ENCODE results near the gene TMEM121.
"Not testable (repeated sequence)": the region's sequence is repeated elsewhere in the genome, so short reads cannot be mapped to it uniquely, and the experiment has no call there.

The TMEM121 gene

DNA sequence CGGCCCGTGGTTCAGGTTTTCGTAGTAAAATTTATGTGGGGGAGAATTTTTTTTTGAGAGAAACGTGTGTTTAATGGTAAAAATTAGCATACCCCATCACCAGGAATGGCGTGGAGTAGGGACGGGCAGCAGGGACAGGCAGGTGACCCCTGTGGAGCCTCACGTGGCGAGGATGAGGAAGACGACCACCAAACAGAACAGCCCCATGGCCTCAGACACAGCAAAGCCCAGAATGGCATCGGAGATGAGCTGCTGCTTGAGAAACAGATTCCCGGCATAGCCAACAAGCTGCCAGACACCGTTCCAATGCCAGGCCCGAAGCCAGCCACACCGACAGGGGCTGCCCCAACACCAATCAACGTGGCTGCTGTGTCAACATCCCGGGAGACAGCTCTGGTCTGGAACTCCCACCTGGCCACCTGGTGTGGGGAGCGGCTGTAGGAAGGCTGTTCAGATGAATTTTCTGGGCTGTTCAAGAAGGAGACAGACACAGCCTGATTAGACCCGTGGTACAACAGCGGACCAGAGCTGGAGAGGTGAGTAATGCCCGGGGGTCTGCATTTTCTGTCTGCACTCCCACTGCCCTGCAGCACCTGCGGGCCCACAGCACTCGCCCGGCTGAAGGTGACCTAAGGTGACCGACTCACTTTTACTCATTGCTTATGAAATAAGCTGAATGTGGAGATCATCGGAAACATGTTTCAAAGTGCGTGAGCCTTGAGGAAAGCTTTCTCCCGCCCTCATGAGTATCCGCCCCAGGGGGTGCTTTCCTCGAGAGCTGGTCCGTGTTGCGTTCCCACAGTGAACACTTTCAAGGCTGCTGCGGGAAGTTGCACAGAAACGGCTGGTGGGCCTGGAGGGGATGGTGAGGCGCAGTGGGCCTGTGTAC, 10.6 kb downstream of the TMEM121 start:
- TF ChIP-seq, protein P1, sequence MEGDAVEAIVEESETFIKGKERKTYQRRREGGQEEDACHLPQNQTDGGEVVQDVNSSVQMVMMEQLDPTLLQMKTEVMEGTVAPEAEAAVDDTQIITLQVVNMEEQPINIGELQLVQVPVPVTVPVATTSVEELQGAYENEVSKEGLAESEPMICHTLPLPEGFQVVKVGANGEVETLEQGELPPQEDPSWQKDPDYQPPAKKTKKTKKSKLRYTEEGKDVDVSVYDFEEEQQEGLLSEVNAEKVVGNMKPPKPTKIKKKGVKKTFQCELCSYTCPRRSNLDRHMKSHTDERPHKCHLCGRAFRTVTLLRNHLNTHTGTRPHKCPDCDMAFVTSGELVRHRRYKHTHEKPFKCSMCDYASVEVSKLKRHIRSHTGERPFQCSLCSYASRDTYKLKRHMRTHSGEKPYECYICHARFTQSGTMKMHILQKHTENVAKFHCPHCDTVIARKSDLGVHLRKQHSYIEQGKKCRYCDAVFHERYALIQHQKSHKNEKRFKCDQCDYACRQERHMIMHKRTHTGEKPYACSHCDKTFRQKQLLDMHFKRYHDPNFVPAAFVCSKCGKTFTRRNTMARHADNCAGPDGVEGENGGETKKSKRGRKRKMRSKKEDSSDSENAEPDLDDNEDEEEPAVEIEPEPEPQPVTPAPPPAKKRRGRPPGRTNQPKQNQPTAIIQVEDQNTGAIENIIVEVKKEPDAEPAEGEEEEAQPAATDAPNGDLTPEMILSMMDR (IDR thresholded peaks at IDR 0.05; ENCODE audit: low read depth, low read length, missing control alignments): no peak
- no peak for DNase-seq (ENCODE audit: low read depth)
- H3K4me3 ChIP-seq (ENCODE audit: low read depth, low read length): no peak overlapping the region
- in situ Hi-C loops (cut with HindIII; ENCODE audit: low sequenced_read_pairs): no loop called here

DNA sequence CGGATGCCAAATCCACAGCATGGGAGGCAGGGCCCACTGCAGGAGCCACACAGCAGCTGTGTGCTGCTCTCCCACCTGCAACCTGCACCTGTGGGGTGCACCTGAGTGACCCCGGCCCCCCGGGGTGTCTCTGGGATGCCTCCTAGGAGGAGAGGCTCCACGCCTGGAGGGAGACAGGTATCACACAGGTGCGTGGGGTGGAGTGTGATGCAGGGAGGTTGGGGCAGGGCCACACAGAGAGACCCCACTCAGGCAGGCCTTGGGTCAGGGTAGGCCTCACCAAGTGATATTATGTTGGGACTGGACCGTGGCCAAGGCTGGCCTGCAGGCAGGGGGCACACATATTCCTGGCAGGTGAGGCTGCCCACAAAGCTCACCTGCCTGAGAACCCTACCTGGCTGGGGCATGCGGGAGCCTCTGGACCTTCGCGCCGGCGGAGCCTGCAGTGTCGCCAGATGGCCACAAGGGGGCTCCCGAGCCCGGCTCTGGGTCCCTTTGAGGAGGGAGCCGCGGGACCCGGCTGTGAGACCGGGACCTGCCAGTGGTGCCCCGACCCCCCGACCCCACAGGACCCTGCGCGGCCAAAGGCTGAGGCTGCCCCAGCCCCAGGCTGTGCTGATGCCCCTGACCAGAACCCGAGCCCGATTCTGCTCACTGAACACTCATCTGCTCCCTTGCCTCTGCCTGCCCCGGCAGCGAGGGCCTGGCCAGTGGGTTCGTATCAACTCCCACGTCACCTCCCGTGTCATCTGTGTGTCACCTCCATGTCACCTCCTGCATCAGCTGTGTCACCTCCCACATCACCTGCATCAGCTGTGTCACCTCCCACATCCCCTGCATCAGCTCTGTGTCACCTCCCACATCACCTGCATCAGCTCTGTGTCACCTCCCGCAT, 11.4 kb downstream of the TMEM121 start:
- in situ Hi-C loops (cut with HindIII; ENCODE audit: low sequenced_read_pairs): no loop called here
- H3K4me3 ChIP-seq (ENCODE audit: low read depth, low read length): no peak overlapping the region
- TF ChIP-seq, protein P1 (IDR thresholded peaks at IDR 0.05; ENCODE audit: low read depth, low read length, missing control alignments): peak; percentile 91
- DNase-seq (ENCODE audit: low read depth): no peak

DNA sequence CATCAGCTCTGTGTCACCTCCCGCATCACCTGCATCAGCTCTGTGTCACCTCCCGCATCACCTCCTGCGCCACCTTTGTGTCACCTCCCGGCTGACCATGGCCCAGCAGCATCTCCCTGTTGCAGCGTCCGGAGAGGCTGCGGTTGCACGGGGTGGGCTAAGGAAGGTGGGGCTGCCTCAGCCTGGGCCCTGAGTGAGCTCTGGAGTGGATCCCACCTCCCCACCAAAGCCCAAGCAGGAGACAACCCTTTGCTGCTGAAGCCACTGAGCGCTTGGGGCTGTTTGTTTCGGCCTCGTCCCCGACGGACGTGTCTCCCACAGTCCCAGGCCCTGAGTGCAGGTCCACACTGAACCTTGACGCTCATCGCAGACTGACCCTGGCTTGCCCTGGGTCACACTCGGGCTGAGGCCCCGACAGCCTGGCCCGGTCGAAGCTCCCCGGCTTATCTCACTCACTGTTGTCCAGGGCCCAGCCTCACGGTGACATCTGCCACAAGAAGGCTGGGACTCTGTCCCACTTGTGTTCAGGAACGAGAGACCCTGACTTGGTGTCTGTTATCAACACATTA, 12.2 kb downstream of the TMEM121 start:
- no peak overlapping the region for H3K4me3 ChIP-seq (ENCODE audit: low read depth, low read length)

DNA sequence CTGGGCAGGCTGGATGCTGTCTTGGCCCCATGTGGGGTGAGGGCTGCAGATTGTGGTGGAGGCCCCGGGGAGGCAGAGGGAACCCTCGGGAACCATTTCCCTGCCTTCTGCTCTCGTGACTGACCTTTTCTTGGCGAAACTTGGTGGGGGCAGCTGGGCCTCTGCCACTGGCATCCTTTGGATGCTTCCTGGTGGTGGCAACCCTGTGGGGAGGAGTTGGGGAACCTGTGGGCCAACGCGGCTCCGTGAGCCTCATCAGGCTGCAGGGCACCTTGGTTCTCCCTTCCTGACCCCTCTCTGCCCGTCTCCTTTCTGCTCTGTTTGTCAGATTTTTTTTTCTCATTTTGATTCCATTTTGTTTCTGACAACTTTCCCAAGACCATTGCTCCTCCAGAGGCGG, 14.4 kb downstream of the TMEM121 start:
- TF ChIP-seq, protein P1 (IDR thresholded peaks at IDR 0.05; ENCODE audit: low read depth, low read length, missing control alignments): no peak
- H3K4me3 ChIP-seq (ENCODE audit: low read depth, low read length): no peak overlapping the region
- in situ Hi-C loops (cut with HindIII; ENCODE audit: low sequenced_read_pairs): no loop called here
- no peak for DNase-seq (ENCODE audit: low read depth)

More for the DNA sequence above, 12.2 kb downstream of the TMEM121 start:
- TF ChIP-seq, protein P1 (IDR thresholded peaks at IDR 0.05; ENCODE audit: low read depth, low read length, missing control alignments): no peak
- no peak for DNase-seq (ENCODE audit: low read depth)
- in situ Hi-C loops (cut with HindIII; ENCODE audit: low sequenced_read_pairs): no loop called here

DNA sequence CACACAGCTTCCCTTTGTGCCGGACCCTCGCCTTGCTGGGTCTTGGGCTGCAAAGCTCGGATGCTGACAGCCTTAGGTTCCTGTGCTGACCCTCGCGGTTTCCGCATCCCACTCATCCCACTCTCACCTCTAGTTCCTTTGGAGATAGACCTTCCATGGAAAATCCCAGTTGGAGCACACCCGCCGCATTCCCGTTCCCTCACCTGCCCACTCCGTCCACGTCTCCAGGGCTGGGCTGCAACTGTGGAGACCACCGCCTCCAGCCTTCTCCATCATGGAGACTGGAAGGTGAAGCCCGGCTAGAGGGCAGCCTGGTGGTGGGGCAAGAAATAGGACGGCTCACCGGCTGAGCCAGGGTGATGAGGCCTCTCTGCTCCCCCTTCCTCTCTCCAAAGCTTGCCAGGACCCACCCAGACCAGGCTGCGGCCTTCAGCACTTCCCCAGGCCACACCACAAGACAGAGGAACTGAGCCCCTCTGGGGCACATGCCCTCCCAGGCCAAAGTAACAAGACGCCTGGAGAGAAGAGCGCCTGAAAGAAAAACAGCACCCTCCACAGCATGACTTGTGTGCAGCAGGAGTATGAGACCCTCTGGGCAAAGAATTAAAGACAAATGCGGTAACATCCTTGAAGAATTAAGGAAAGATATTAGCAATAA, 15.0 kb downstream of the TMEM121 start:
- TF ChIP-seq, protein P1 (IDR thresholded peaks at IDR 0.05; ENCODE audit: low read depth, low read length, missing control alignments): no peak
- H3K4me3 ChIP-seq (ENCODE audit: low read depth, low read length): no peak overlapping the region
- in situ Hi-C loops (cut with HindIII; ENCODE audit: low sequenced_read_pairs): no loop called here
- DNase-seq (ENCODE audit: low read depth): no peak

DNA sequence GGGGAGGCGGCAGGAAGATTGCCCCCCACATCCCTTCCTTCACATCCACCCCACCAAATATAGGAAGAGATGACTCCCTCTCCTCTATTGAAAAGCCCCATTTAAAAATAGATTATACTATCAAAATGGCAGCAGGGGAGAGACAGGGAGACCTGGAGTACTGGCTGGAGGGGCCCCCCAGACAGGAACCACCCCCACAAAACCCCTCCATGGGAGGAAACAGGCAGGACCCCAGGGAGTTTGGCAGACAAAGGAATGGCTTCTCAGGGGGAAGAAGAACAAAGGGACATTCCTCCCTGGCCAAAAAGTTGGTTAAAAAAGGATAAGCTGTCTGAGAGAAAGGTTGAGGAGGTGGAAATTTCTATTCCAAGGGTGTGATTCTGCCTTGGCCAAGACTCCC, 19.3 kb downstream of the TMEM121 start:
- in situ Hi-C loops (cut with HindIII; ENCODE audit: low sequenced_read_pairs); H3K4me3 ChIP-seq (ENCODE audit: low read depth, low read length); DNase-seq (ENCODE audit: low read depth): not testable (repeated sequence)

DNA sequence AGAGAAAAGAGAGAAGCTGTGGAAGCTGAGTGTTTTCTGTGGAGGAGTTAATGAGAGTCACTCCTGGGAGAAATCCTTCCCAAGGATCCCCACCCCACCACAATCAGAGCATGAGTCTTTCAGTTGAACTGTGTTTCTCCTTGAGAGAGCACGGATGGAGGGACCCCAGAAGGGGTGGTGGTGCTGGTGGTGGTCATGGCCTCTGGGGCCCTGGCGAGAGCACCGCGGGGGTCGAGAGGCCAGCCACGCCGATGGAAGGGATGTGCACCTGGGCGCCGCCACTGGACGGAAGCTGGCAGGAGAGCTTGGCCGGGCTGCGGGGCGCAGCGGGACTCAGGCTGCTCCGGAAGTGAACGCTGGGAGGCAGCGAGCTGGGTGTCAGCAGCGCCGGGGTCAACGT, 20.0 kb downstream of the TMEM121 start:
- H3K4me3 ChIP-seq (ENCODE audit: low read depth, low read length); in situ Hi-C loops (cut with HindIII; ENCODE audit: low sequenced_read_pairs); DNase-seq (ENCODE audit: low read depth): not testable (repeated sequence)

DNA sequence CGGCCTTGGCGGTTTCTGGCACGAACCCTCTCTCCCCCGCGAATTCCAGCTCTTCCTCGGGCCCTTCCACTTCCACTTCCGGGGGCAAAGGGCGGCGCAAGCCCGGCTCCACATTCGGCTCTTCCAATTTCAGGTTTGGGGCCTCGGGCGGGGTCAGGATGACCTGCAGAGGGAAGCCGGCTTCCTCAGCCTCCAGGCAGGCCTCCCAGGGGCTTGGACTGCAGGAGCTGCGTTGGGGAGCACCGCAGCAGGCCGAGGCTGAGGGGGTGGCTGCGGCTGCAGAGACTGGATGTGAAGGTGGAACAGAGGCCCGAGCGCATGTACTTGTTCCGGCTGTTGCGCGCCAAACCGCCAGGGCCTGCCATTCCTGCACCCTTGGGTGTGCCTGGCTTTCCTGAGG, 20.7 kb downstream of the TMEM121 start:
- H3K4me3 ChIP-seq (ENCODE audit: low read depth, low read length); in situ Hi-C loops (cut with HindIII; ENCODE audit: low sequenced_read_pairs); DNase-seq (ENCODE audit: low read depth): not testable (repeated sequence)

Measured in astrocyte of the cerebellum (primary cell).